ENCODE results near the gene GPC3. TPM values are rescaled to one million over a fixed set of nuclear protein-coding genes. Genes with fewer than 3 reads are reported as not detected.

Gene GPC3
- total RNA-seq, 1 experiment from 2014 or later: not detected

GRCh38 chrX:133869270-133869669 lies 116.1 kb downstream of the GPC3 start:
- BruUV-seq (replicated peaks): no TSS peak
- Histone ChIP-seq H3K4me3 (no peak overlapping the region), H3K4me2 (no peak overlapping the region), H3K9me2 (ENCODE audit: insufficient read depth) (no peaks in the 10 kb centered on the region), H3K27me3 (ENCODE audit: insufficient read depth, low read depth) (no peaks in the 10 kb centered on the region; the same call in 1 of the 2 replicates), H3K4me1 (replicated peaks; ENCODE audit: insufficient read depth) (no peaks in the 10 kb centered on the region), H3F3A (ENCODE audit: insufficient read depth, low read depth) (no peaks in the 10 kb centered on the region), H2AFZ (no peak overlapping the region), H4K20me1 (ENCODE audit: insufficient read depth) (no peaks in the 10 kb centered on the region), H3K27ac (no peak overlapping the region), H3K9me3 (ENCODE audit: insufficient read depth, low read depth) (no peaks in the 10 kb centered on the region), H3K79me2 (ENCODE audit: low read depth) (no peaks in the 10 kb centered on the region), H3K36me3 (ENCODE audit: low read depth) (no peaks in the 10 kb centered on the region)
- no peak for DNase-seq
- ChIA-PET POLR2A (ENCODE audit: unreplicated experiment) (no interaction called here), CTCF (no interaction called here)
- intact Hi-C loops (cut with micrococcal nuclease; ENCODE audit: unreplicated experiment): no loop called here
- TF ChIP-seq EZH2 (IDR thresholded peaks at IDR 0.05; ENCODE audit: low read depth) (no peak), CTCF (conservative IDR thresholded peaks at IDR 0.05) (no peak)

- H4K20me1 ChIP-seq (ENCODE audit: insufficient read depth): no peaks in the 10 kb centered on the region
- no peaks in the 10 kb centered on the region for H3K36me3 ChIP-seq (ENCODE audit: low read depth)
- no peaks in the 10 kb centered on the region for H3K79me2 ChIP-seq (ENCODE audit: low read depth)
- DNase-seq: no peak
- no peaks in the 10 kb centered on the region for H3K9me2 ChIP-seq (ENCODE audit: insufficient read depth)
- intact Hi-C loops (cut with micrococcal nuclease; ENCODE audit: unreplicated experiment): no loop called here
- no peaks in the 10 kb centered on the region; the same call in 1 of the 2 replicates for H3K27me3 ChIP-seq (ENCODE audit: insufficient read depth, low read depth)
- TF ChIP-seq EZH2 (IDR thresholded peaks at IDR 0.05; ENCODE audit: low read depth) (no peak), CTCF (conservative IDR thresholded peaks at IDR 0.05) (no peak)
- no peak overlapping the region for H3K4me2 ChIP-seq
- no TSS peak for BruUV-seq (replicated peaks)
- no peaks in the 10 kb centered on the region for H3F3A ChIP-seq (ENCODE audit: insufficient read depth, low read depth)
- no peaks in the 10 kb centered on the region for H3K4me1 ChIP-seq (replicated peaks; ENCODE audit: insufficient read depth)
- ChIA-PET CTCF (no interaction called here), POLR2A (ENCODE audit: unreplicated experiment) (no interaction called here)
- H3K4me3 ChIP-seq: no peak overlapping the region
- H2AFZ ChIP-seq: no peak overlapping the region
- no peaks in the 10 kb centered on the region for H3K9me3 ChIP-seq (ENCODE audit: insufficient read depth, low read depth)
- no peak overlapping the region for H3K27ac ChIP-seq
These were observed 116.7 kb downstream of the GPC3 start for GRCh38 chrX:133868682-133869081.

- Histone ChIP-seq H3K4me3 (no peak overlapping the region), H3K4me2 (no peak overlapping the region), H3K4me1 (replicated peaks; ENCODE audit: insufficient read depth) (no peaks in the 10 kb centered on the region), H3K79me2 (ENCODE audit: low read depth) (no peaks in the 10 kb centered on the region), H4K20me1 (ENCODE audit: insufficient read depth) (no peaks in the 10 kb centered on the region), H2AFZ (no peak overlapping the region), H3K27ac (no peak overlapping the region), H3F3A (ENCODE audit: insufficient read depth, low read depth) (no peaks in the 10 kb centered on the region), H3K9me3 (ENCODE audit: insufficient read depth, low read depth) (no peaks in the 10 kb centered on the region), H3K36me3 (ENCODE audit: low read depth) (no peaks in the 10 kb centered on the region), H3K9me2 (ENCODE audit: insufficient read depth) (no peaks in the 10 kb centered on the region), H3K27me3 (ENCODE audit: insufficient read depth, low read depth) (no peaks in the 10 kb centered on the region; the same call in 1 of the 2 replicates)
- DNase-seq: no peak
- ChIA-PET POLR2A (ENCODE audit: unreplicated experiment) (no interaction called here), CTCF (no interaction called here)
- no TSS peak for BruUV-seq (replicated peaks)
- intact Hi-C loops (cut with micrococcal nuclease; ENCODE audit: unreplicated experiment): no loop called here
- no peak for TF ChIP-seq CTCF (conservative IDR thresholded peaks at IDR 0.05)
These were observed 117.1 kb downstream of the GPC3 start for GRCh38 chrX:133868250-133868649.
